G401.6 (cell line): ENCODE measurements around the gene ARHGEF16.

Source experiments
- FAIRE-seq: peaks from 2 replicates; lab custom pipeline; 2012; peaks lifted over from hg19 to GRCh38; lab: Jason Lieb, UNC

ARHGEF16 gene

GRCh38 chr1:3438661-3439180, 15.7 kb upstream of the ARHGEF16 start:
- no peak for FAIRE-seq

GRCh38 chr1:3439346-3440299, 14.8 kb upstream of the ARHGEF16 start:
- FAIRE-seq, result no peak

- no peak for FAIRE-seq
Observed at GRCh38 chr1:3440300-3440681, 14.2 kb upstream of the ARHGEF16 start.

GRCh38 chr1:3440711-3441409, 13.6 kb upstream of the ARHGEF16 start:
- FAIRE-seq, result no peak

- no peak for FAIRE-seq
Observed at GRCh38 chr1:3441410-3441847, 13.0 kb upstream of the ARHGEF16 start.

GRCh38 chr1:3441880-3442279, 12.6 kb upstream of the ARHGEF16 start:
- no peak for FAIRE-seq

- no peak for FAIRE-seq
Observed at GRCh38 chr1:3442331-3442730, 12.1 kb upstream of the ARHGEF16 start.

- FAIRE-seq, result no peak
Observed at GRCh38 chr1:3442901-3443300, 11.6 kb upstream of the ARHGEF16 start.

- no peak for FAIRE-seq
Observed at GRCh38 chr1:3443807-3444206, 10.7 kb upstream of the ARHGEF16 start.

- no peak for FAIRE-seq
Observed at GRCh38 chr1:3444298-3444697, 10.2 kb upstream of the ARHGEF16 start.

GRCh38 chr1:3444736-3445135, 9.7 kb upstream of the ARHGEF16 start:
- FAIRE-seq, result no peak

GRCh38 chr1:3450202-3450863, 4.1 kb upstream of the ARHGEF16 start:
- no peak for FAIRE-seq

- FAIRE-seq, result no peak
Observed at GRCh38 chr1:3450983-3451382, 3.5 kb upstream of the ARHGEF16 start.

GRCh38 chr1:3451994-3452865, 2.2 kb upstream of the ARHGEF16 start:
- FAIRE-seq, result no peak

GRCh38 chr1:3452866-3453175, 1.6 kb upstream of the ARHGEF16 start:
- no peak for FAIRE-seq

GRCh38 chr1:3453203-3453761, 1.2 kb upstream of the ARHGEF16 start:
- peak; percentile 71 for FAIRE-seq

GRCh38 chr1:3454811-3455618, 550 bp downstream of the ARHGEF16 start:
- no peak for FAIRE-seq

- no peak for FAIRE-seq
Observed at GRCh38 chr1:3455670-3456448, 1.4 kb downstream of the ARHGEF16 start.

GRCh38 chr1:3456449-3456963, 2.0 kb downstream of the ARHGEF16 start:
- no peak for FAIRE-seq
